ENCODE measurements around the gene CACNA2D2.

The CACNA2D2 gene

GRCh38 chr3:50325113-50325480, 178.3 kb downstream of the CACNA2D2 start:
- no peak overlapping the region for H3K4me3 ChIP-seq (ENCODE audit: low read depth, low read length)
- DNase-seq (ENCODE audit: low read depth), result no peak
- TF ChIP-seq, protein P1, sequence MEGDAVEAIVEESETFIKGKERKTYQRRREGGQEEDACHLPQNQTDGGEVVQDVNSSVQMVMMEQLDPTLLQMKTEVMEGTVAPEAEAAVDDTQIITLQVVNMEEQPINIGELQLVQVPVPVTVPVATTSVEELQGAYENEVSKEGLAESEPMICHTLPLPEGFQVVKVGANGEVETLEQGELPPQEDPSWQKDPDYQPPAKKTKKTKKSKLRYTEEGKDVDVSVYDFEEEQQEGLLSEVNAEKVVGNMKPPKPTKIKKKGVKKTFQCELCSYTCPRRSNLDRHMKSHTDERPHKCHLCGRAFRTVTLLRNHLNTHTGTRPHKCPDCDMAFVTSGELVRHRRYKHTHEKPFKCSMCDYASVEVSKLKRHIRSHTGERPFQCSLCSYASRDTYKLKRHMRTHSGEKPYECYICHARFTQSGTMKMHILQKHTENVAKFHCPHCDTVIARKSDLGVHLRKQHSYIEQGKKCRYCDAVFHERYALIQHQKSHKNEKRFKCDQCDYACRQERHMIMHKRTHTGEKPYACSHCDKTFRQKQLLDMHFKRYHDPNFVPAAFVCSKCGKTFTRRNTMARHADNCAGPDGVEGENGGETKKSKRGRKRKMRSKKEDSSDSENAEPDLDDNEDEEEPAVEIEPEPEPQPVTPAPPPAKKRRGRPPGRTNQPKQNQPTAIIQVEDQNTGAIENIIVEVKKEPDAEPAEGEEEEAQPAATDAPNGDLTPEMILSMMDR (conservative IDR thresholded peaks at IDR 0.05; ENCODE audit: low read depth, low read length), result no peak

DNA sequence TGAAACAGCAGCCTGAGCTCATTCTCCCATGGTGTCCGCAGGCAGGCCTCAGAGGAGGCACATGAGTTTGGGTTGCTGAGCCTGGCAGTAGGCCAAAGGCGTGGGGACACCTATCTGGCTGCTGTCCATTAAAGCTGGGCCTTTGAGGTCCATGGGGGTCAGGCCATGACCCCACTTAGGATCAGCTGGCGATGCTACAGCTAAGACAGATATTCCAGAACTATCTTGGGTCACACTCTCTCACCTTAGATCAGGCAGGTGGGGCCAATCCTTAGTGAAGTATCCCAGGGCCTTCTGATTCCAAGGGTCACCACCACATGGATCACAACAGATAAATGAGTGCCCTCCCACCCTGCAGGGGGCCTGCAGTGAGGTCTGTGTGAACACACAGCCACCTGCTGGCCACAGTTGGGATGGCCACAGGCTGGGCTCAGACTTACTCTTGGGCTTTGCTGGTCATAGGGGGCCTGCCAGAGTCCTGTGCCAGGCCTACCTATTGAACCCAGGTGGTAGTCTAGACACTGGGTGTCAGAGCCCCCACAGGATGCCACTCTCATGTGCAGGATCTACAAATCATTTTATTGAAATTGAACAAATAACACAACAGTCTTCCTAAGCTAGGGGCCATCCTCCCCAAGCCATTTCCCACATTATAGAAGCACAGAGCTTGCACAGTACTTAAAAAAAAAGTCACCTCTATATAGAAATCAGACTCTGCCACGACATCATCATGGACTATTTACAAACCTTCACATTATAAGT, 178.9 kb downstream of the CACNA2D2 start:
- TF ChIP-seq, protein P1 (conservative IDR thresholded peaks at IDR 0.05; ENCODE audit: low read depth, low read length), result peak; percentile 93
- DNase-seq (ENCODE audit: low read depth), result peak; percentile 87
- H3K4me3 ChIP-seq (ENCODE audit: low read depth, low read length), result no peak overlapping the region

- TF ChIP-seq, protein P1 (conservative IDR thresholded peaks at IDR 0.05; ENCODE audit: low read depth, low read length), result no peak
- no peak overlapping the region for H3K4me3 ChIP-seq (ENCODE audit: low read depth, low read length)
- DNase-seq (ENCODE audit: low read depth), result no peak
These were observed 179.7 kb downstream of the CACNA2D2 start for GRCh38 chr3:50323614-50324199.

DNA sequence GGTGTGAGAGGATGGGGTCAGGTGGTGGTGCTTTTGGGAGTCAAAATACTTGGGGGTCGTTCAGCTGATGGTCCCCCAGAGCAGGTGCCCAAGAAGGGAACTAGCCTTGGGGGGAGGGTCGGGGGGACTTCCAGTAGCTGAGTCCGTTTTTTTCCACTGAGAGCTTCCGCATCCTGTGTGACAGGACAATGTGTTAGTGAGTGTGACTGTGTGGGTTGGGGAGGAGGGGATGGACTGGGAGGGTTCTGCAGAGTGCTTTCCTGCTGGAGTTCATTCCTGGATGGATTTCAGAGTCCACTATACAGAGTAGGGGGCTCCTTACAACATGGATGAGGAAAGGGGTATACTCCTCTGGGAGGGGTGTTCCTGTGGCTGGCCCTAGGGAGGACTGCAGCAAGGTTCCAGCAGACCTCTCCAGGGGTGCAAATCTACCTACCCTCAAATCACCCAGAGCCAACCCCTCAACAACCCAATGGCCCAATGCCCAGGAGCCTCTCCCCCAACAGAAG, 180.3 kb downstream of the CACNA2D2 start:
- TF ChIP-seq, protein P1 (conservative IDR thresholded peaks at IDR 0.05; ENCODE audit: low read depth, low read length), result no peak
- H3K4me3 ChIP-seq (ENCODE audit: low read depth, low read length), result no peak overlapping the region
- DNase-seq (ENCODE audit: low read depth), result no peak

- DNase-seq (ENCODE audit: low read depth), result no peak
- TF ChIP-seq, protein P1 (conservative IDR thresholded peaks at IDR 0.05; ENCODE audit: low read depth, low read length), result no peak
- H3K4me3 ChIP-seq (ENCODE audit: low read depth, low read length), result peak within 1 kb of the TSS; percentile 76
These were observed 180.9 kb downstream of the CACNA2D2 start, which contains the start of gene HYAL2 for GRCh38 chr3:50322386-50323091. Gene HYAL2 (minus strand): TSS chr3:50322745. CDS start chr3:50320489, 2,256 bp downstream.

DNA sequence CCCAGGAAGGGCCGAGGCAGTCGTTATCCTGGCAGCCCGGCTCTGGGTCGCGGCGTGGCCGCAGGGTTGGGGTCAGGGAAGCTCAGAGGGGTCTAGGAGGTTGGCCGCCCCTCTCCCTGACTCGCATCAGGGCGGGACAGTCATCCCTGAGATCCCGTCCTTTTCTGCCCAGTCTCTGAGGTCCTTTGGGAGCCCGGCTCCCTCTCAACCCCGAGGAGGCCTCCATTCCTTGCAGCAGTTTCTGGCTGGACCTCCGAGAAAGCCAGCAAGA, 181.4 kb downstream of the CACNA2D2 start:
- H3K4me3 ChIP-seq (ENCODE audit: low read depth, low read length), result peak overlapping the region; percentile 76
- no peak for DNase-seq (ENCODE audit: low read depth)
- TF ChIP-seq, protein P1 (conservative IDR thresholded peaks at IDR 0.05; ENCODE audit: low read depth, low read length), result no peak

Measured in choroid plexus epithelial cell (primary cell).